ENCODE data around the gene BRINP2. TPM values are rescaled to one million over a fixed set of nuclear protein-coding genes. Genes with fewer than 3 reads are reported as not detected.

Gene BRINP2
- total RNA-seq, 1 donor from 2014 or later: 0.26 TPM

DNA sequence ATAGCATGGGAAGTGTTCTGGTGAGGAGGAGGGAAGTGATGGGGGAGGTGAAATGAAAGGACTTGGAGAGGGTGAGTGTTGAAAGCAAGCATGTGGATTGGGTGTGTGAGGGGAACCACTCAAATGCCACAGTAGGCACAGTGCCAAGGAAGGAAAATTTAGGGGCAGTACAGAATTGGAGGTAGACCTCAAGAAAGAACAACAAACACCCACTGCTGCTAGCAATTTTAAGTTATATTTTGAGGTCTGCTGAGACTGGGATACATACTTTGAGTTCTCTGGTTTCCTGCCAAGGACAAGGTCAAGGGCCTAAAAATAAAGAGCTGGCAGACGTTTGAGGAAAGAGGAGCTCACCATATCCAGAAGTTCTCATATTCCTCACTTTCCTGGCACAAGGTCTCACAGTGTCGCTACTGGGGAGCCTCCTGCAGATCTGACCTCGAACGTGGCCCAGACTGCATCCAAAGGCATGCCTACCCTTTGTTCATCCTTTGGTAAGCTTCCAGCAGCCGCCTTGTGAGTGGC, 104.0 kb downstream of the BRINP2 start:
- Mint-ChIP-seq H3K27ac (no peak overlapping the region), H3K36me3 (ENCODE audit: low read depth) (no peaks in the 10 kb centered on the region), H3K27me3 (ENCODE audit: insufficient read depth) (no peaks in the 10 kb centered on the region), H3K9me3 (no peaks in the 10 kb centered on the region), H3K4me1 (ENCODE audit: low read depth) (no peaks in the 10 kb centered on the region), H3K4me3 (no peak overlapping the region)
- intact Hi-C loops (cut with micrococcal nuclease): no loop called here
- no peak for DNase-seq (ENCODE audit: low spot score)

DNA sequence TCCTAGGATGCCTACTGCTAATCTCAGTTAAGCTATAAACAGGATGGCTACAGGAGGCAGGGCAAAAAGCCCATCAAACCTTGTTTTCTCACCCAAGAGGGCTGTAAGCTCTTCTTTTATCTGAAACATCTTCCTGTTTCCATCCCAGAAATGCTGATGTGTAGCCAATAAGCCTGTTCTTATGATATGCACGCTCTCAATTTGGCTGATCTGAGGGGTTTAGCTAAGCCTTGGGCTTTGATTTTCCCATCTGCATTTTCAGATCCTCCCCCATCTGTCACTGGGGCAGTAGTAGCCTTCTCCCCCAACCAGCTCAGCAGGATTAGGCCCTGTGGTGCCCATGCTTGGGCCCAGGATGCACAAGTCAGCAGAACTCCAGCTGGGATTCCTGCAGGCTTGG, 105.0 kb downstream of the BRINP2 start:
- Mint-ChIP-seq H3K36me3 (ENCODE audit: low read depth) (no peaks in the 10 kb centered on the region), H3K27me3 (ENCODE audit: insufficient read depth) (no peaks in the 10 kb centered on the region), H3K4me3 (no peak overlapping the region), H3K27ac (no peak overlapping the region), H3K9me3 (no peaks in the 10 kb centered on the region), H3K4me1 (ENCODE audit: low read depth) (no peaks in the 10 kb centered on the region)
- no peak for DNase-seq (ENCODE audit: low spot score)
- intact Hi-C loops (cut with micrococcal nuclease): no loop called here

DNA sequence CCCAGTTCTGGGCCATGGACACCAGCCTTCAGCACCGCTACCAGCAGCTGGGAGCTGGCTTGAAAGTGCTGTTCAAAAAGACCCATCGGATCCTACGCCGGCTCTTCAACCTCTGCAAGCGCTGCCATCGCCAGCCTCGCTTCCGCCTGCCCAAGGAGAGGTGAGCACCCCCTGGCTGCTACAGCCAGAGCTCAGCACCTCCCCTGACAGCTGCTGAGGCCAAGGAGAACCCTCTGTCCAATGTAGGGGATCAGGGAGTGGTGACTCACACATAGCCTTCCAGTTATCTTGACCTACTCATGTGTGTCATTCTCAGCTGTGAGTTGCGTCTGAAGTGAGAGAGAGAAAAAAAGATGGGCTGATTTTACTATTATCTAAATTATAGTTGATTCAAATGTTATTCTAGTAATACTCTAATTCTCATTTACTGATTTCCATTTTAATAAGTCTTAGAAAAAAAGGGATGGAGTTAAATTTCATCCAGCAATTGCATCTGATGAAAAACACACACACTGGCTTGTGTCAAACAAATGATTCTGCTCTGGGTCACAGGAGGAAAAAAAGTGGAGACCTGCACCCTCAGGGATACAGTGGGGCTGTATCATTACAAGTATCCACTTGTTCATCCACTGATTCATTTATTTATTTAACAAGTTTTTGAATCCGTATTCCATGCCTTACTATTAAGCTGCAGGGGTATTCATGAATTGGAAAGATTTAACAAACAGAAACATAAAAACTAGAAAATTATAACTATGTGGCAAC, 108.0 kb downstream of the BRINP2 start:
- H3K27me3 Mint-ChIP-seq (ENCODE audit: insufficient read depth): no peaks in the 10 kb centered on the region
- H3K9me3 Mint-ChIP-seq: no peaks in the 10 kb centered on the region
- no peak for DNase-seq (ENCODE audit: low spot score)
- no peak overlapping the region for H3K4me3 Mint-ChIP-seq
- intact Hi-C loops (cut with micrococcal nuclease): no loop called here
- H3K4me1 Mint-ChIP-seq (ENCODE audit: low read depth): no peaks in the 10 kb centered on the region
- H3K36me3 Mint-ChIP-seq (ENCODE audit: low read depth): no peaks in the 10 kb centered on the region
- H3K27ac Mint-ChIP-seq: no peak overlapping the region

DNA sequence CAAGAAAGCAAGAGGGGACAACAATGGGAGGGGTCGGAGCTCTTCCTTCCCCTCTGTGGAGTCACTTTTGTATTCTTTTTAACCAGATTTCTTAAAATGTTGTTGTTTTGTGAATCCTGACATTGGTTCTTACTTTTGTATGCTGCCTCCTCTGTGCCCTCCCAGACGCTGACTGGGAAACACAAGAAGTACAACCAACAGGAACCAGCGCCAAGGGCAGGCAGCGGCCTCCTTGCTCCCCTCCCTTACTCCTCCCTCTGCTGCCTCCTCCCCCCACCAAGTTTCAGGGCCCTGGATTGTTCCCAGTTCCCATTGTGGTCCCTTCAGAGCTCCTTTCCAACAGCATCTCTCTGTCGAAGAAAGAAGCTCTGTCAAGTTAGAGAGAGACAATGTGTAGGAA, 111.1 kb downstream of the BRINP2 start:
- Mint-ChIP-seq H3K27ac (no peak overlapping the region), H3K9me3 (no peaks in the 10 kb centered on the region), H3K36me3 (ENCODE audit: low read depth) (no peaks in the 10 kb centered on the region), H3K4me3 (no peak overlapping the region), H3K4me1 (ENCODE audit: low read depth) (no peaks in the 10 kb centered on the region), H3K27me3 (ENCODE audit: insufficient read depth) (no peaks in the 10 kb centered on the region)
- no peak for DNase-seq (ENCODE audit: low spot score)
- intact Hi-C loops (cut with micrococcal nuclease): no loop called here

DNA sequence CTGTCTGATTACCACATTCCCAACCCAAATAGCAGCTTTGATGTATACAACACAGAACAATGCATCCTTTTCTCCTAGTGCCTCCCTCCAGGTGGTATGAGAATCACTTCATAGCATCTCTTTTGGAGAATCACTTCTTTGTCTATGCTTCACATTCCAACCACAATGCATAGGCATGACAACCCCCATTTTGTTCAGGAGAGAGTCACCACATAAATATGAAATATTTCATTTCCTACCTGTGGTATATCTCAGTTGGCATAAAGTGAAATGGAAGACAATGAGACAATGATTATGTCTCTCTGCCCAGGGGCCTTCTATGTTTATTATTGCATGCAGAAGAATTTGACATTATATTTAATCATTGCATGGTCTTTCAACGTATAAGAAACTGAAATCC, 112.2 kb downstream of the BRINP2 start:
- intact Hi-C loops (cut with micrococcal nuclease): no loop called here
- no peak overlapping the region for H3K27ac Mint-ChIP-seq
- no peaks in the 10 kb centered on the region for H3K4me1 Mint-ChIP-seq (ENCODE audit: low read depth)
- H3K4me3 Mint-ChIP-seq: no peak overlapping the region
- H3K27me3 Mint-ChIP-seq (ENCODE audit: insufficient read depth): no peaks in the 10 kb centered on the region
- no peaks in the 10 kb centered on the region for H3K9me3 Mint-ChIP-seq
- DNase-seq (ENCODE audit: low spot score): no peak
- no peaks in the 10 kb centered on the region for H3K36me3 Mint-ChIP-seq (ENCODE audit: low read depth)

DNA sequence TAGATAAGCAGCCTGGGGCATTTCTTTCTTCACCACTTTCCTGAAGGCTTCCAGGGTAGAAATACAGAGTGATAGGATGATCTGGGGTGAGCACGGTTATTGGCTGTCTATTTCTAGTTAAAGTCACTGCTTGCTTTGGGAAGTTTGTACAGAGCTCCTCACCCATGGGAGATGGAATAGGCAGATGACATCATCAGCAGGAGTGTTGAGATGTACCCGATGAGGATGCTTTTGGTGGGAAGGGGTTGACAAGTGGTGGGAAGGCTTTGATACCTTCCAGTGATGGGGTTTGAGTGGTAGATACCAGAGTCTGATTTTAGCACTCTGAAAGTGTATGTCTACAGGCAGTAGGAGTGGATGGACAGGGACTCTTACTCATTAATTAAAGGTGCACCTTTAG, 112.6 kb downstream of the BRINP2 start:
- Mint-ChIP-seq H3K9me3 (no peaks in the 10 kb centered on the region), H3K4me1 (ENCODE audit: low read depth) (no peaks in the 10 kb centered on the region), H3K27me3 (ENCODE audit: insufficient read depth) (no peaks in the 10 kb centered on the region), H3K36me3 (ENCODE audit: low read depth) (no peaks in the 10 kb centered on the region), H3K27ac (no peak overlapping the region), H3K4me3 (no peak overlapping the region)
- intact Hi-C loops (cut with micrococcal nuclease): no loop called here
- DNase-seq (ENCODE audit: low spot score): no peak

DNA sequence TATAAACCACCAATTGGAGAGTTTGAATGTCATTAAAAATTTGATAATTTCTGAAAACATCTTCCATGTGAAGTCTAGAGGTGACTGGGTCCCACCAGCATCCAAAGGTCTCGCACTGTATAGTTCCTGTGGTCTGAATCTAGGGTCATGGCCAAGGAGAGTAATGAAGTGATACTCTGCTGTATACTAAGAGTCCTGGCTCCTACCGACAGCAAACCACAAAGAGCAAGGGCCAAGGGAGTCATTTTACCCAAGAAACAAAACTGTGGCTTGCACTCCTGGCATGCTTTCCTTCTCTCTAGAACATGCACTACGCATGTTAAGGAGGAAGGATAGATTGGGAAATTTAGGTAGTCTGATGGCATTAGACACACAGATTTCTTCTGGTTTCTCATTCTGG, 115.6 kb downstream of the BRINP2 start:
- no peak for DNase-seq (ENCODE audit: low spot score)

DNA sequence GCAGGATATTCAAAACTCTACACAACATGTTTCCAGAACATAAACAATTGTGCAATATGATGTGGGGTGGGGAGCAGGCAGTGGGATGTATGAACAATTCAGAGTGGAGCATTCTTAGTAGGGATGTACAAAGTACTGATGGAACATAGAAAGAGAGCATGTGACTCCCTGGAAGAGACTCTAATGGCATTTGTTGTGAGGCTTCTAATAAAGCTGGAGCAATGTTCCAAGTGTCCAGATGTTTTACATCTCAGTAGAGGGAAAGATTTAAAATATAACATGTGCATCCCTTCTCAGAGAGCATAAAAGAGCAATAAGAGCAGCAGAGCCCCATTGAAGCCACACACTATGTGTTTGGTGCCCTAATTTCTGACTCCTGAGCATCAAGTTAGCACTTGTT, 116.5 kb downstream of the BRINP2 start:
- no peak overlapping the region for H3K27ac Mint-ChIP-seq
- intact Hi-C loops (cut with micrococcal nuclease): no loop called here

More for the DNA sequence above, 115.6 kb downstream of the BRINP2 start:
- Mint-ChIP-seq H3K9me3 (no peaks in the 10 kb centered on the region), H3K4me3 (no peak overlapping the region), H3K36me3 (ENCODE audit: low read depth) (no peaks in the 10 kb centered on the region), H3K4me1 (ENCODE audit: low read depth) (no peaks in the 10 kb centered on the region), H3K27me3 (ENCODE audit: insufficient read depth) (no peaks in the 10 kb centered on the region), H3K27ac (no peak overlapping the region)
- intact Hi-C loops (cut with micrococcal nuclease): no loop called here

DNA sequence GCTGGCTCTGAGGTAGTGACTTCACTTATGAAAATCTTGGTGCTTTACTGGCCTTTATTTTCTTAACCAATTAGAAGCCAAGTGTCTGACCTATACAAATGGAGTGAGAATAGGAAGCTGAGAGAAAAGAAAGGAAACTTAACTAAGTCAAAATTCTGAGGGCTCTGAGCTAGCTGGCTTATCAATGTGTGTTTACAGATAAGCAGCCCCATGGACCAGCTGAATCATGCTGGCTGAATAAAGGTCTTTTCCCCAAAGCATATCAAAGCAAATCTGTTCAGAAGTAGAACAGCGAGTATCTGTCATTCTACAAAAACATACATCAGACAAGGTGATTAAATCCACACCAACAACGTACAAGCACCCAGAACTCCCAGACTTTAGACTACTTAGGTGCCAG, 117.2 kb downstream of the BRINP2 start:
- intact Hi-C loops (cut with micrococcal nuclease): no loop called here
- Mint-ChIP-seq H3K27me3 (ENCODE audit: insufficient read depth) (no peaks in the 10 kb centered on the region), H3K27ac (no peak overlapping the region), H3K9me3 (no peaks in the 10 kb centered on the region), H3K4me3 (no peak overlapping the region), H3K36me3 (ENCODE audit: low read depth) (no peaks in the 10 kb centered on the region), H3K4me1 (ENCODE audit: low read depth) (no peaks in the 10 kb centered on the region)
- DNase-seq (ENCODE audit: low spot score): no peak

More for the DNA sequence above, 116.5 kb downstream of the BRINP2 start:
- no peaks in the 10 kb centered on the region for H3K27me3 Mint-ChIP-seq (ENCODE audit: insufficient read depth)
- no peak for DNase-seq (ENCODE audit: low spot score)
- no peak overlapping the region for H3K4me3 Mint-ChIP-seq
- H3K9me3 Mint-ChIP-seq: no peaks in the 10 kb centered on the region
- H3K36me3 Mint-ChIP-seq (ENCODE audit: low read depth): no peaks in the 10 kb centered on the region
- no peaks in the 10 kb centered on the region for H3K4me1 Mint-ChIP-seq (ENCODE audit: low read depth)

DNA sequence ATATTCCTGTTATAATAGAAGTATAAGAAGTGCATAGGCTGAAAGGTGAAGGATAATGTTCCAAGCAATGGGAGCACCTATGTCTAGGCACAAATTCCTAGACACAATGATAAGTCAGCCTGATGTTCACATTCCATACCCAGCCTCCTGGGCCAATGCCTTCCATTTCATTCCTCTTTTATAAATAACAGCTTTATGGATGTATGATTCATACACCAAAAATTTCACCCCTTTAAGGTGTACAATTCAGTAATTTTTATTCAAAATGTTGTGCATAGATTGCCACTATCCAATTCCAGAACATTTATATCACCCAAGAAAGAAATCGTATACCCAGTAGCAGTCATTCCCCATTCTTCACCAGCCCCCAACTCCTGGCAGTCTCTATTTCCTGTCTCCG, 118.8 kb downstream of the BRINP2 start:
- no peaks in the 10 kb centered on the region for H3K4me1 Mint-ChIP-seq (ENCODE audit: low read depth)
- no peaks in the 10 kb centered on the region for H3K9me3 Mint-ChIP-seq
- H3K27ac Mint-ChIP-seq: no peak overlapping the region
- no peak for DNase-seq (ENCODE audit: low spot score)
- no peaks in the 10 kb centered on the region for H3K27me3 Mint-ChIP-seq (ENCODE audit: insufficient read depth)
- no peaks in the 10 kb centered on the region for H3K36me3 Mint-ChIP-seq (ENCODE audit: low read depth)
- no peak overlapping the region for H3K4me3 Mint-ChIP-seq
- intact Hi-C loops (cut with micrococcal nuclease): no loop called here

DNA sequence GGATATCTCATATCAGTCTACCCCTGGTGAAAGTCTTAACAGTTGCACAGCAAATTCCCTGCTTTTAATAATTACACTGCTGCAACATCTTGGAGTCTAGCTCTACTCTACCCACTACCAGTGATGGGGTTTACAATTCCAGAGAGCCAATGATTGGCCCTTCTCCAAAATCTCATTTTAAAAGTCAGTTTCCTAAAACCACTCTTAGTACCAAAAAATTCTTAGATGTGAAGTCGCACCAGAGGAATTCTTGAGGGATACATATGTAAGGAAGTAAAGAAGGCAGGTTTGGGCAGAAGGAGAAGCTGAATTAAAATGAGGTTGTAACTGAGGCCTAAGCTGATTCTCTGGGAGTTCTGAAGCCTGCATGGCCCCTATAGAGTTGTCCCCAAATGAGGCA, 129.7 kb downstream of the BRINP2 start:
- no peaks in the 10 kb centered on the region for H3K4me1 Mint-ChIP-seq (ENCODE audit: low read depth)
- H3K4me3 Mint-ChIP-seq: no peak overlapping the region
- intact Hi-C loops (cut with micrococcal nuclease): no loop called here
- H3K36me3 Mint-ChIP-seq (ENCODE audit: low read depth): no peaks in the 10 kb centered on the region
- no peaks in the 10 kb centered on the region for H3K9me3 Mint-ChIP-seq
- H3K27me3 Mint-ChIP-seq (ENCODE audit: insufficient read depth): no peaks in the 10 kb centered on the region
- no peak for DNase-seq (ENCODE audit: low spot score)
- no peak overlapping the region for H3K27ac Mint-ChIP-seq

DNA sequence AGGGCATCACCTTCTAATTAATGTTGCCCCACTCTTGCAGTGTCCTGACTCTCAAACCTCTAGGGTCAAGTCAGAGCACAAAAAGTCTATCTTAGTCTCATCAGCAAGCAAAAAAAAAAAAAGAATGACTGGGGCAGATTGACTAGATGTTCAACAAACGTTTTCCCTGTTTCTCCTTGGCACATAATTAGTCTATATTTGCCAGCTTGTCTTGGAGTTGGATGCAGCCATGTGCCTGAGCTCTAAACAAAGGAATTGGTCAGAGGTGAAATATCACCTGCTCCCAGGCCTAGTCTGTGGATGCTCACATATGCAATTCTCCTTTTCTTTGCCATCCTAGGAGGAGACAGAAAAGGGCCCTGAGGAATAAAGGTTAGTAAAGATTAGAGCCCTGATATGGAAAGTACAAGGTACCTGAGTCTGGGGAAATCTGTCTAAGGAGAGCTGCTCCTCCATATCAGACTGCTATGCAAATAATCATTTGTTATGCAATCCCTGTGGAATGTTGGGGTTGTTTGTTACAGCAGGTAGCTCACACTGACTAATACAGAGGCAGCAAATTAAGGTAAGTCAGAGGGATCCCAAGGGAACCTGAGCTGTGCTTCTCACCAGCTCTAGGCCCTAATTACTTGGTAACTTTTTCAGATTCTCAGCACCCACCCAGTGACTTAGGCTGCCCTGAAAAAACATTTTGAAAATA, 130.8 kb downstream of the BRINP2 start:
- no peak overlapping the region for H3K27ac Mint-ChIP-seq
- no peak overlapping the region for H3K4me3 Mint-ChIP-seq

DNA sequence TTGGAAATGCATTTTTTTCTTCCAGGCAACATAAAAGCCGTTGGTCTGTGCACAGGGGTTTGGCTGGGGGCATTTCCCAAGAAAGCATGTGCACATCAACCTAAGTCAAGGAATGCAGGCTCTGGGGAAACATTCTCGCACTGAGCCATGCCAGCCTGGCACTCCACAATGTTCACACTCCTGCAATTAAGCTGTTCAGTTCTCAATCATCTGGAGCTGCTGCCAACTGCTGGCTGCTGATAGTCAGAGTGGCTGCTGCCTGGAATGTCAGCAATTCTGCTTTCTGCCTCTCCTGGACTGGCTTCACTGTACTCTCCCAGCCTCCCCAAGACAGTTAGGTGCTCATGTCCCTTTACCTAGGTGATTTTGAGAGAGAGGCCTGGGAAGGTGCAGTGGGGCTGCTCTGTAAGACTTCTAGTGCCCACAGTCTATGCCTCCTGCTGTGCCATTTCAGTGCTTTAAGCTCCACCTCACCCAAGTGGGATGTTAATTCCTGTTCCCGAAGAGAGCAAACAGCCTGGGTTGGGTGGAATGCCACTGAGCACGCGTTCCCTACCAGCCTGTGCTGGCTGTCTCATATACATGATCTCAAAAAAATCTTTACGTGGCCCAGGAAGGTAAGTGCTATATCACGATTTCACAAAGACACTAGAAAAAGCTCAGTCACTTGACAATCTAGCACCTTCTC, 131.7 kb downstream of the BRINP2 start:
- DNase-seq (ENCODE audit: low spot score): no peak
- Mint-ChIP-seq H3K27ac (no peak overlapping the region), H3K4me3 (no peak overlapping the region), H3K9me3 (no peaks in the 10 kb centered on the region), H3K4me1 (ENCODE audit: low read depth) (no peaks in the 10 kb centered on the region), H3K27me3 (ENCODE audit: insufficient read depth) (no peaks in the 10 kb centered on the region), H3K36me3 (ENCODE audit: low read depth) (no peaks in the 10 kb centered on the region)
- intact Hi-C loops (cut with micrococcal nuclease): no loop called here

More for the DNA sequence above, 130.8 kb downstream of the BRINP2 start:
- Mint-ChIP-seq H3K36me3 (ENCODE audit: low read depth) (no peaks in the 10 kb centered on the region), H3K4me1 (ENCODE audit: low read depth) (no peaks in the 10 kb centered on the region), H3K27me3 (ENCODE audit: insufficient read depth) (no peaks in the 10 kb centered on the region), H3K9me3 (no peaks in the 10 kb centered on the region)
- no peak for DNase-seq (ENCODE audit: low spot score)
- intact Hi-C loops (cut with micrococcal nuclease): loop anchor here (1.0 kb wide), 1 partner anchor 39 kb away; no protein-coding TSS in a partner anchor

Data from activated T-helper 1 cell treated with anti-CD3 and anti-CD28 coated beads, Interleukin-12 subunit alpha, Interleukin-12 subunit beta, Interleukin-2, Interleukin-4 antibody, amounts not matched to agents 30 ng/mL and 10 ng/mL and 1 ng/mL, durations not matched to agents 14 hours and 24 hours and 36 hours (primary cell).